Breast epithelium (tissue), 3 donors: ENCODE results near the gene GPR176.

Source experiments
- POLR2A ChIP-seq: fragments of 450-650 bp; IDR thresholded peaks from one replicate; pipeline ENCODE4 v1.6.1; 2016; ENCODE audit warnings: antibody characterized with exemption, mild to moderate bottlenecking, moderate library complexity
- POLR2AphosphoS5 ChIP-seq, 3 donors: sonication (generic); formaldehyde crosslinking; IDR thresholded peaks; one replicate each; pipeline ENCODE4 v1.6.1; 2017; ENCODE audit warnings: antibody characterized with exemption in 3 of 3
- TF ChIP-seq, protein P1 (sequence below), 3 donors: fragments of 450-650 bp; IDR thresholded peaks; one replicate each; pipeline ENCODE4 v1.5.1; 2016 to 2017; ENCODE audit warnings: antibody characterized with exemption in 3 of 3, mild to moderate bottlenecking in 3 of 3, moderate library complexity in 3 of 3

DNA sequence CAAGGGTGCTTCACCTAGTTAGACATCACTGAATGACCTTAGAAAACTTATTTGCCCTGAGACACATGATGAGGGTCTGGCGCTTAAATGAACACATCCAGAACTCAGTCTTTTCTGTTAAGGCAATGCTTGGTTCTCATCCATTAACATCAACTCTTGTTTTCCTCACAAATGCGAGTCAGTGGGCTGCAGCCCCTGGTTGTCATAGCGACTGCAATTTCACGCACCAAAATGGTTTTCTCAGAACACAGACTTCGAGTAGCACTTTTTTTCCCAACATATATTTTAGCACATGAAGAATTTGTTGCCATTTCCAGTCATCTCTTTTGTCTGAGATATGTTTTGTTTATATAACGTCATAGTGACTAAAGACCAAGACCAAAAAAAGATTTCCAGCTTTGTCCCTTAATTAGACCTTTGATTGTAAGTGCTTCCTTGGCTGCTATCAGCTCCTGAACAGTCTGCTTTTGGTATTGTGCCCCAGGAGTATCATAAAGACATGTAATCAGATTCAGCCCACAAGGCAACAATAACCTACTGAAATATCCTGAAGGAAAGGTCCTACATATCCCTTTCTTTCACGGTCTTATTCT, 68.5 kb downstream of the GPR176 start:
- TF ChIP-seq POLR2A (no peak), POLR2AphosphoS5 (IDR thresholded peaks at IDR 0.05) (no peak)
- TF ChIP-seq, protein P1, sequence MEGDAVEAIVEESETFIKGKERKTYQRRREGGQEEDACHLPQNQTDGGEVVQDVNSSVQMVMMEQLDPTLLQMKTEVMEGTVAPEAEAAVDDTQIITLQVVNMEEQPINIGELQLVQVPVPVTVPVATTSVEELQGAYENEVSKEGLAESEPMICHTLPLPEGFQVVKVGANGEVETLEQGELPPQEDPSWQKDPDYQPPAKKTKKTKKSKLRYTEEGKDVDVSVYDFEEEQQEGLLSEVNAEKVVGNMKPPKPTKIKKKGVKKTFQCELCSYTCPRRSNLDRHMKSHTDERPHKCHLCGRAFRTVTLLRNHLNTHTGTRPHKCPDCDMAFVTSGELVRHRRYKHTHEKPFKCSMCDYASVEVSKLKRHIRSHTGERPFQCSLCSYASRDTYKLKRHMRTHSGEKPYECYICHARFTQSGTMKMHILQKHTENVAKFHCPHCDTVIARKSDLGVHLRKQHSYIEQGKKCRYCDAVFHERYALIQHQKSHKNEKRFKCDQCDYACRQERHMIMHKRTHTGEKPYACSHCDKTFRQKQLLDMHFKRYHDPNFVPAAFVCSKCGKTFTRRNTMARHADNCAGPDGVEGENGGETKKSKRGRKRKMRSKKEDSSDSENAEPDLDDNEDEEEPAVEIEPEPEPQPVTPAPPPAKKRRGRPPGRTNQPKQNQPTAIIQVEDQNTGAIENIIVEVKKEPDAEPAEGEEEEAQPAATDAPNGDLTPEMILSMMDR (IDR thresholded peaks at IDR 0.05), result no peak
